ENCODE measurements around the gene ZCCHC7.

DNA sequence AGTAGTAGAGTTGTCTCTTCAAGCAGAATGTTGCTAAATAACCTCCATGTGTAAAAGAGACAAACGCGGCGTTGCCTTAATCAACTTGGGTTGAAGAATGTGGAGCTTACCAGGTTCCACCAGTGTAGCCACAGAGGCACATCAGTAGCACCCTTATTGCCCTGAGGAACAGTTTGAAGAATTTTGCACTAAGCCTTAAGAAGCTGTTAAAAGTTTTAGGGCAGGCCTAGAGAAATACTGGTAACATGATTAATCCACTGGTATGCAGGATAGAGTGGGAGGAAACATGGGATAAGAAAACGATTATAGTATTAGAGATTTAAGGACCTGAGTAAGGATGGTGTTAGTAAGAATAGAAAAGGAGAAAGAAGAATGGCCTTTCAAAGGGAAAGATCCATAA, 100.6 kb downstream of the ZCCHC7 start:
- TF ChIP-seq, protein P1, sequence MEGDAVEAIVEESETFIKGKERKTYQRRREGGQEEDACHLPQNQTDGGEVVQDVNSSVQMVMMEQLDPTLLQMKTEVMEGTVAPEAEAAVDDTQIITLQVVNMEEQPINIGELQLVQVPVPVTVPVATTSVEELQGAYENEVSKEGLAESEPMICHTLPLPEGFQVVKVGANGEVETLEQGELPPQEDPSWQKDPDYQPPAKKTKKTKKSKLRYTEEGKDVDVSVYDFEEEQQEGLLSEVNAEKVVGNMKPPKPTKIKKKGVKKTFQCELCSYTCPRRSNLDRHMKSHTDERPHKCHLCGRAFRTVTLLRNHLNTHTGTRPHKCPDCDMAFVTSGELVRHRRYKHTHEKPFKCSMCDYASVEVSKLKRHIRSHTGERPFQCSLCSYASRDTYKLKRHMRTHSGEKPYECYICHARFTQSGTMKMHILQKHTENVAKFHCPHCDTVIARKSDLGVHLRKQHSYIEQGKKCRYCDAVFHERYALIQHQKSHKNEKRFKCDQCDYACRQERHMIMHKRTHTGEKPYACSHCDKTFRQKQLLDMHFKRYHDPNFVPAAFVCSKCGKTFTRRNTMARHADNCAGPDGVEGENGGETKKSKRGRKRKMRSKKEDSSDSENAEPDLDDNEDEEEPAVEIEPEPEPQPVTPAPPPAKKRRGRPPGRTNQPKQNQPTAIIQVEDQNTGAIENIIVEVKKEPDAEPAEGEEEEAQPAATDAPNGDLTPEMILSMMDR (IDR thresholded peaks at IDR 0.05; ENCODE audit: low read depth, low read length, poor library complexity, severe bottlenecking) = no peak
- TF ChIP-seq EZH2phosphoT487 (IDR thresholded peaks at IDR 0.05; ENCODE audit: borderline replicate concordance, low read length) = no peak
